ENCODE data around the gene ENOX1.

Gene ENOX1

GRCh38 chr13:43377973-43378372, 408.8 kb downstream of the ENOX1 start:
- TF ChIP-seq POLR2AphosphoS5 (IDR thresholded peaks at IDR 0.05; ENCODE audit: low read depth, low read length): no peak
- TF ChIP-seq REST (IDR thresholded peaks at IDR 0.05; ENCODE audit: insufficient read depth in 1 of 2, low read depth in 2 of 2, low read length in 2 of 2): no peak
- TF ChIP-seq FOXP2 (optimal IDR thresholded peaks at IDR 0.05; ENCODE audit: borderline replicate concordance, extremely low read depth, extremely low read length, insufficient read depth): no peak
- no peak for TF ChIP-seq TAF1 (IDR thresholded peaks at IDR 0.05; ENCODE audit: borderline replicate concordance, insufficient read depth, low read length)
- no peak for TF ChIP-seq SIN3A (IDR thresholded peaks at IDR 0.05; ENCODE audit: borderline replicate concordance, insufficient read depth, low read length)

GRCh38 chr13:43377149-43377548, 409.6 kb downstream of the ENOX1 start:
- no peak for TF ChIP-seq TAF1 (IDR thresholded peaks at IDR 0.05; ENCODE audit: borderline replicate concordance, insufficient read depth, low read length)
- TF ChIP-seq REST (IDR thresholded peaks at IDR 0.05; ENCODE audit: insufficient read depth in 1 of 2, low read depth in 2 of 2, low read length in 2 of 2): no peak
- TF ChIP-seq FOXP2 (optimal IDR thresholded peaks at IDR 0.05; ENCODE audit: borderline replicate concordance, extremely low read depth, extremely low read length, insufficient read depth): no peak
- TF ChIP-seq POLR2AphosphoS5 (IDR thresholded peaks at IDR 0.05; ENCODE audit: low read depth, low read length): no peak
- no peak for TF ChIP-seq SIN3A (IDR thresholded peaks at IDR 0.05; ENCODE audit: borderline replicate concordance, insufficient read depth, low read length)

GRCh38 chr13:43376596-43376995, 410.2 kb downstream of the ENOX1 start:
- TF ChIP-seq SIN3A (IDR thresholded peaks at IDR 0.05; ENCODE audit: borderline replicate concordance, insufficient read depth, low read length) (no peak), FOXP2 (optimal IDR thresholded peaks at IDR 0.05; ENCODE audit: borderline replicate concordance, extremely low read depth, extremely low read length, insufficient read depth) (no peak)

- TF ChIP-seq FOXP2 (optimal IDR thresholded peaks at IDR 0.05; ENCODE audit: borderline replicate concordance, extremely low read depth, extremely low read length, insufficient read depth) (no peak), SIN3A (IDR thresholded peaks at IDR 0.05; ENCODE audit: borderline replicate concordance, insufficient read depth, low read length) (no peak), TAF1 (IDR thresholded peaks at IDR 0.05; ENCODE audit: borderline replicate concordance, insufficient read depth, low read length) (no peak), REST (IDR thresholded peaks at IDR 0.05; ENCODE audit: insufficient read depth in 1 of 2, low read depth in 2 of 2, low read length in 2 of 2) (no peak), POLR2AphosphoS5 (IDR thresholded peaks at IDR 0.05; ENCODE audit: low read depth, low read length) (no peak)
Measured at GRCh38 chr13:43375797-43376465, 410.8 kb downstream of the ENOX1 start.

- TF ChIP-seq FOXP2 (optimal IDR thresholded peaks at IDR 0.05; ENCODE audit: borderline replicate concordance, extremely low read depth, extremely low read length, insufficient read depth) (no peak), SIN3A (IDR thresholded peaks at IDR 0.05; ENCODE audit: borderline replicate concordance, insufficient read depth, low read length) (no peak), REST (IDR thresholded peaks at IDR 0.05; ENCODE audit: insufficient read depth in 1 of 2, low read depth in 2 of 2, low read length in 2 of 2) (no peak), POLR2AphosphoS5 (IDR thresholded peaks at IDR 0.05; ENCODE audit: low read depth, low read length) (no peak), TAF1 (IDR thresholded peaks at IDR 0.05; ENCODE audit: borderline replicate concordance, insufficient read depth, low read length) (no peak)
Measured at GRCh38 chr13:43374621-43375020, 412.2 kb downstream of the ENOX1 start.

Data from PFSK-1 (cell line).